ENCODE results near the gene NRP1.

GRCh38 chr10:33239257-33239656 lies 95.2 kb downstream of the NRP1 start:
- no peak for TF ChIP-seq CTCF (IDR thresholded peaks at IDR 0.05)
- TF ChIP-seq POLR2A (IDR thresholded peaks at IDR 0.05) = no peak

All from lower leg skin (tissue), 3 donors.